HG02973 (cell line): ENCODE data around the gene LRMDA.

ENCODE experiments used
- ATAC-seq: cut with Tn5 transposase; IDR thresholded peaks from one replicate; pipeline ENCODE4 v1.9.1; 2021; ENCODE audit warnings: moderate library complexity; ENCODE audit not compliant: unreplicated experiment

The LRMDA gene

GRCh38 chr10:75531571-75532031 is 100.2 kb downstream of the LRMDA start:
- no peak for ATAC-seq

GRCh38 chr10:75532253-75532924 is 101.0 kb downstream of the LRMDA start:
- ATAC-seq = no peak

GRCh38 chr10:75538144-75538543 is 106.7 kb downstream of the LRMDA start:
- no peak for ATAC-seq

GRCh38 chr10:75538765-75539164 is 107.3 kb downstream of the LRMDA start:
- no peak for ATAC-seq

GRCh38 chr10:75540357-75540966 is 109.0 kb downstream of the LRMDA start:
- ATAC-seq = no peak

- no peak for ATAC-seq
These were observed 109.6 kb downstream of the LRMDA start for GRCh38 chr10:75540981-75541380.

GRCh38 chr10:75541411-75541810 is 110.0 kb downstream of the LRMDA start:
- no peak for ATAC-seq

- ATAC-seq = no peak
These were observed 110.7 kb downstream of the LRMDA start for GRCh38 chr10:75542084-75542483.

GRCh38 chr10:75542906-75543305 is 111.5 kb downstream of the LRMDA start:
- ATAC-seq = no peak

GRCh38 chr10:75544386-75544785 is 113.0 kb downstream of the LRMDA start:
- ATAC-seq = no peak

GRCh38 chr10:75544993-75545706 is 113.7 kb downstream of the LRMDA start:
- ATAC-seq = no peak

- ATAC-seq = no peak
These were observed 114.6 kb downstream of the LRMDA start for GRCh38 chr10:75546004-75546403.

- ATAC-seq = no peak
These were observed 116.2 kb downstream of the LRMDA start for GRCh38 chr10:75547391-75548298.

GRCh38 chr10:75548356-75548755 is 116.9 kb downstream of the LRMDA start:
- no peak for ATAC-seq

- no peak for ATAC-seq
These were observed 118.8 kb downstream of the LRMDA start for GRCh38 chr10:75550191-75550590.

- no peak for ATAC-seq
These were observed 120.7 kb downstream of the LRMDA start for GRCh38 chr10:75552171-75552570.

GRCh38 chr10:75553550-75553949 is 122.1 kb downstream of the LRMDA start:
- ATAC-seq = no peak

- no peak for ATAC-seq
These were observed 123.9 kb downstream of the LRMDA start for GRCh38 chr10:75555323-75555722.

GRCh38 chr10:75556320-75556719 is 124.9 kb downstream of the LRMDA start:
- no peak for ATAC-seq

- no peak for ATAC-seq
These were observed 134.1 kb downstream of the LRMDA start for GRCh38 chr10:75565286-75566251.
